SJSA1 (cell line): Measurements from ENCODE around the gene NRXN3. TPM values are rescaled to one million over a fixed set of nuclear protein-coding genes. Genes with fewer than 3 reads are reported as not detected.
"Not testable (repeated sequence)": the region's sequence is repeated elsewhere in the genome, so short reads cannot be mapped to it uniquely, and the experiment has no call there.

Experiments used
- DNase-seq, 2 experiments: peaks; one replicate each; pipeline ENCODE4 v3.0.0-alpha.2; 2015 to 2020; ENCODE audit warnings: low spot score in 2 of 2, low read depth in 1 of 2
- H3K27ac ChIP-seq: fragments of 250-450 bp; sonication (Bioruptor Pico); 2 replicates; pipeline ENCODE4 v1.5.1; 2020; ENCODE audit warnings: mild to moderate bottlenecking, moderate library complexity
- H3K27me3 ChIP-seq: fragments of 250-450 bp; sonication (Bioruptor Pico); replicated peaks from 2 replicates; pipeline ENCODE4 v1.5.1; 2020; ENCODE audit warnings: mild to moderate bottlenecking, moderate library complexity
- H3K36me3 ChIP-seq: fragments of 250-450 bp; sonication (Bioruptor Pico); 2 replicates; pipeline ENCODE4 v1.5.1; 2020; ENCODE audit warnings: mild to moderate bottlenecking
- H3K4me1 ChIP-seq: fragments of 250-450 bp; sonication (Bioruptor Pico); replicated peaks from 2 replicates; pipeline ENCODE4 v1.6.1; 2021; ENCODE audit warnings: mild to moderate bottlenecking
- H3K4me3 ChIP-seq: fragments of 250-450 bp; sonication (Bioruptor Pico); 2 replicates; pipeline ENCODE4 v1.5.1; 2020; ENCODE audit warnings: mild to moderate bottlenecking
- H3K9me3 ChIP-seq: fragments of 250-450 bp; sonication (Bioruptor Pico); replicated peaks from 2 replicates; pipeline ENCODE4 v1.5.1; 2020; ENCODE audit warnings: mild to moderate bottlenecking
- total RNA-seq: library from RNA; depleted of rRNA; stranded (reverse); fragments of >200 nt; shearing (Covaris generic); gene quantifications from 2 replicates; pipeline ENCODE4 v1.2.3, GENCODE V29; 2014

NRXN3 gene
- total RNA-seq, 1 experiment from 2014 or later, result 1.0 TPM

GRCh38 chr14:79019898-79020297, 849.7 kb downstream of the NRXN3 start:
- not testable (repeated sequence) for H3K36me3 ChIP-seq, H3K9me3 ChIP-seq, H3K27me3 ChIP-seq, H3K4me3 ChIP-seq, H3K27ac ChIP-seq, DNase-seq
- H3K4me1 ChIP-seq, result peaks cover 31% of the 10 kb centered on the region

- Histone ChIP-seq H3K4me3 (no peak overlapping the region), H3K36me3 (no peaks in the 10 kb centered on the region), H3K4me1 (peaks cover 19% of the 10 kb centered on the region), H3K27ac (no peak overlapping the region), H3K27me3 (no peaks in the 10 kb centered on the region), H3K9me3 (peaks cover 3% of the 10 kb centered on the region; the same call in 1 of the 2 replicates)
- DNase-seq, result no peak
These were observed 851.6 kb downstream of the NRXN3 start for GRCh38 chr14:79021766-79022165.

DNA sequence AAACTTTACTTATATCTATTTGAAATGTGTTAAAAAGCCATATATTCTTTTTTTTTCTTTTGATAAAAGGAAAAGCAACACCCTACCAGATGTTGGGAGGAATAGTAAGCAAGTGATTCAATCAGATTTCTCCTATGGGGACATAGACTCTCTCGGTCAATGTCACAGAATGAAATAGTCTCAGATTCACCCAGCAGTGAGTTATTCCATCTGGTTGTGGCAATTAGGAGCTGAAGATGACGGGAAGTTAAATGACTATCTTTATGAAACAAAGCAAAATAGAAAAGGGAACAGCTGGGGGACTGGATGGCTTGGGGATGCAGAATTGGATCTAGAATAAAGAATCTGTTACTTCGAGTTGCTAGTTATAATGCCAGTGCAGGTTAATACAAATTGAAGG, 857.0 kb downstream of the NRXN3 start:
- no peaks in the 10 kb centered on the region for H3K4me1 ChIP-seq
- DNase-seq, result no peak

GRCh38 chr14:79028281-79028680, 858.1 kb downstream of the NRXN3 start:
- no peaks in the 10 kb centered on the region for H3K4me1 ChIP-seq
- no peak for DNase-seq
- H3K4me3 ChIP-seq, result no peak overlapping the region
- H3K36me3 ChIP-seq, result no peaks in the 10 kb centered on the region
- H3K27ac ChIP-seq, result no peak overlapping the region
- H3K9me3 ChIP-seq, result no peaks in the 10 kb centered on the region
- H3K27me3 ChIP-seq, result no peaks in the 10 kb centered on the region

More for the DNA sequence above, 857.0 kb downstream of the NRXN3 start:
- Histone ChIP-seq H3K36me3 (no peaks in the 10 kb centered on the region), H3K27ac (no peak overlapping the region), H3K9me3 (no peaks in the 10 kb centered on the region), H3K4me3 (no peak overlapping the region), H3K27me3 (no peaks in the 10 kb centered on the region)

DNA sequence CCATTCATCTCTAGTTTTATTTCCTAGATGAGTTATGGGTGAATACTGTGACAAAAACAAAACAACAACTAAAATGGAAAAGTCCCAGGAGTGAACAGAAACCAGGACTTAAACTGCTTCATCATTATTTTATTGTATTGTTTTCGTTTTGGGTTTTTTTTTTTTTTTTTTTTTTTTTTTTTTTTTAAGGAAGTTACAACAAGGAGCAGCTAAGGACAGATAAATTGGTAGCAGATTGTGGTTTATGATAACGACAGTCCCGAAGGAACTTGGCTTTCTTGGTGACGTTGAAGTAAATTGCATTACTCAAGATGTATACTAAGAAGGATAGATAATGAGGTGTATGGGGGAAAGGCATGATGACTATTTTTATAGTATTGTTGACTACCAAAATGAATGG, 866.3 kb downstream of the NRXN3 start:
- H3K4me1 ChIP-seq, result no peaks in the 10 kb centered on the region
- no peak overlapping the region for H3K4me3 ChIP-seq

DNA sequence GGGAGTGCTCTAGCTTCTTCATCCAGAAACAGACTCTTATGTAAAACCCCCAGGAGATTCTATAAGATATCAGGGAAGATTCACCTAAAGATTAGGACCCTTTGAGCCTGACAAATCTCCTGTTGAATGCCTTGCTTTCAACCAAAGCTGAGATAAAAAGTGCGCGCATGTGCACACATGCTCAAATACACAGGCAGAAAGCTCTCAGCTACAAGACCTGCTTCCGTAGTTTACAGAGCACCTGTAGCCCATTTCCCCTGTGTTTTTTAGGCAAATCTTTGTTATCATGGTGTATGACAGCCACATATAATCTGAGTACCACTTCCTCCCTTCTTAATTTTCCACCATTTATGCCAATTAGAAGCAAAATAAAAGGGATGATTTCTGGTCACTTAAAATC, 866.9 kb downstream of the NRXN3 start:
- DNase-seq, result no peak
- H3K9me3 ChIP-seq, result no peaks in the 10 kb centered on the region
- H3K4me3 ChIP-seq, result no peak overlapping the region
- no peak overlapping the region for H3K27ac ChIP-seq
- H3K36me3 ChIP-seq, result no peaks in the 10 kb centered on the region
- H3K4me1 ChIP-seq, result no peaks in the 10 kb centered on the region
- no peaks in the 10 kb centered on the region for H3K27me3 ChIP-seq

More for the DNA sequence above, 866.3 kb downstream of the NRXN3 start:
- Histone ChIP-seq H3K27ac (no peak overlapping the region), H3K36me3 (no peaks in the 10 kb centered on the region), H3K27me3 (no peaks in the 10 kb centered on the region), H3K9me3 (no peaks in the 10 kb centered on the region)
- DNase-seq, result no peak

GRCh38 chr14:79037593-79037992, 867.4 kb downstream of the NRXN3 start:
- H3K27ac ChIP-seq, result no peak overlapping the region
- no peak overlapping the region for H3K4me3 ChIP-seq
- DNase-seq, result no peak
- no peaks in the 10 kb centered on the region for H3K4me1 ChIP-seq
- no peaks in the 10 kb centered on the region for H3K27me3 ChIP-seq
- no peaks in the 10 kb centered on the region for H3K36me3 ChIP-seq
- H3K9me3 ChIP-seq, result no peaks in the 10 kb centered on the region

- no peak overlapping the region for H3K27ac ChIP-seq
These were observed 870.6 kb downstream of the NRXN3 start for GRCh38 chr14:79040790-79041189.

GRCh38 chr14:79043194-79043889, 873.2 kb downstream of the NRXN3 start:
- Histone ChIP-seq H3K27me3 (no peaks in the 10 kb centered on the region), H3K27ac (no peak overlapping the region), H3K4me3 (no peak overlapping the region), H3K9me3 (no peaks in the 10 kb centered on the region), H3K36me3 (no peaks in the 10 kb centered on the region), H3K4me1 (peaks cover 9% of the 10 kb centered on the region)
- DNase-seq, result no peak

More at GRCh38 chr14:79040790-79041189, 870.6 kb downstream of the NRXN3 start:
- no peaks in the 10 kb centered on the region for H3K9me3 ChIP-seq
- H3K4me3 ChIP-seq, result no peak overlapping the region
- no peaks in the 10 kb centered on the region for H3K27me3 ChIP-seq
- no peaks in the 10 kb centered on the region for H3K36me3 ChIP-seq
- H3K4me1 ChIP-seq, result peaks cover 9% of the 10 kb centered on the region
- DNase-seq, result no peak

DNA sequence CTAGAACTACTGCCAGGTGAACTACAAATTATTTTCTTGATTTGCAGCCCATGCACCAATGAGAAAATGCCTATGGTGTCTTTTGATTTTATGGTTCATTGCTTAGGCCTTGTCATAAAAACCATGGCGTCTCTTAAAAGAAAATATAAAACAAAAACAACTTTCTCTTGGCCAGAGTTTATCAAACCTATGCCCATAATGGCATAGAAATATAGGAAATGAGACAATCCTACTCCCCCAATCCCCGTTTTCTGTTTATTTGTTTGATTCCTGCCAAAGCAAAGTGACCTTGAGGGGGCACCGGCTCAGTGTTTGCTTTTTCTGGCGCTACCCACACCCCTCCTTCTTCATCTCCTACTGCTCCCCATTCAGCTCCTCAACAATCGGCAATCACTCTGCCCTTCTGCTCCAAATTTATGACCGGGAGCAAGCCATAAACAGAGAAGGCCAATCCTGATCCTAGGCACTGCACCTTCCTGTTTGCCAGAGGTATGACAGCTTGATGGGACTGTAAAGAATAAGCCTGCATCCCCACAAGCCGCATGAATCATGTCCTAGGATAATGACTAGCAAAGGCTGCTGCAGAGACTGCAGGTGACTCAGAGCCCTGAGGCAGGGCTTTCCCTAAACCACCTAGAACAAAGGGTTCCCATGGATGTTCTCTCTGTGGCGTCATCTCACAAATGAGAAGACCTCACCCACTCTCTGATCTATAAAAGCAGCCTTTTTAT, 874.9 kb downstream of the NRXN3 start:
- Histone ChIP-seq H3K4me1 (peaks cover 9% of the 10 kb centered on the region), H3K9me3 (no peaks in the 10 kb centered on the region), H3K27ac (no peak overlapping the region), H3K4me3 (no peak overlapping the region), H3K27me3 (no peaks in the 10 kb centered on the region), H3K36me3 (no peaks in the 10 kb centered on the region)
- peak; percentile 69 to 89 for DNase-seq

- H3K9me3 ChIP-seq, result no peaks in the 10 kb centered on the region
- no peak for DNase-seq
- no peaks in the 10 kb centered on the region for H3K4me1 ChIP-seq
- no peak overlapping the region for H3K27ac ChIP-seq
- H3K27me3 ChIP-seq, result peaks cover 6% of the 10 kb centered on the region; the same call in 1 of the 2 replicates
- H3K36me3 ChIP-seq, result no peaks in the 10 kb centered on the region
- H3K4me3 ChIP-seq, result no peak overlapping the region
These were observed 880.9 kb downstream of the NRXN3 start for GRCh38 chr14:79050787-79051727.

DNA sequence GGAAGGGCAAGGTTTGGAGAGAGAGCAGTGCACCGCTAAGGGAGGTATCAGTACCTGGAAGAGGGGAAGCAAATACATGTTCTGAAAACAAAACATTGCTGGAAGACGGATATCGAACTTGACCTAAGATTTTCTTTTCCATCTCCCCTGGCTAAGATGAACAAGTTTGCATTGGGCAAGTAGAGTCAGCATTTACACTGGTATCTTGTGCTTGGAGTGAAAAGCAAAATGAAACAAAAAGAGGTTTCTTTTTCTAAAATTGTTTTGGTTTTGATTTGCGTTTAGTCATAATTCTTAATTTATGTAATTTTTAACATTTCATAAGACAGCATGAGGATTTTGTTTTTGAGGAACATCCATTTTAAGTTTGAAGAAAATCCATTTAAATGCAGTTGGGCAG, 881.6 kb downstream of the NRXN3 start:
- H3K36me3 ChIP-seq, result no peaks in the 10 kb centered on the region
- no peak for DNase-seq
- H3K4me3 ChIP-seq, result no peak overlapping the region
- H3K27ac ChIP-seq, result no peak overlapping the region
- peaks cover 6% of the 10 kb centered on the region; the same call in 1 of the 2 replicates for H3K27me3 ChIP-seq
- H3K9me3 ChIP-seq, result no peaks in the 10 kb centered on the region
- 0 out of 2 replicates have a peak, but pooled peaks cover 4% of the 10 kb centered on the region for H3K4me1 ChIP-seq

GRCh38 chr14:79056879-79057278, 886.7 kb downstream of the NRXN3 start:
- H3K36me3 ChIP-seq, result no peaks in the 10 kb centered on the region
- no peaks in the 10 kb centered on the region for H3K9me3 ChIP-seq
- H3K27me3 ChIP-seq, result 0 out of 2 replicates have a peak, but pooled peaks cover 3% of the 10 kb centered on the region
- H3K4me1 ChIP-seq, result peaks cover 11% of the 10 kb centered on the region
- no peak overlapping the region for H3K27ac ChIP-seq
- DNase-seq, result peak in 1 of 2 experiments; percentile 65
- no peak overlapping the region for H3K4me3 ChIP-seq
